AG04450 (cell line): ENCODE results near the gene CST11. TPM values are rescaled to one million over a fixed set of nuclear protein-coding genes. Genes with fewer than 3 reads are reported as not detected.

Experiments used
- CTCF ChIA-PET: fragments of 300-600, 350-600 bp; formaldehyde crosslinking; extraction: SDS; loops from one replicate; lab custom pipeline; 2022; ENCODE audit warnings: antibody characterized with exemption, inconsistent platforms; lab: Charles Lee
- POLR2A ChIA-PET: fragments of 350-600 bp; formaldehyde crosslinking; extraction: SDS; loops from one replicate; lab custom pipeline; 2021; ENCODE audit warnings: antibody characterized with exemption, inconsistent platforms; lab: Yijun Ruan, JAX
- DNase-seq: peaks from one replicate; pipeline ENCODE4 v3.0.0-alpha.2; 2011; ENCODE audit warnings: low read depth, low spot score
- H3K27ac ChIP-seq: one replicate; pipeline ENCODE4 v1.5.1; 2012; ENCODE audit warnings: low read depth, low read length, control low read depth
- H3K27me3 ChIP-seq: one replicate; pipeline ENCODE4 v1.6.0; 2012; ENCODE audit warnings: low read length; ENCODE audit not compliant: control insufficient read depth, insufficient read depth
- H3K4me3 ChIP-seq: 2 replicates; pipeline ENCODE4 v1.5.1; 2011; ENCODE audit warnings: mild to moderate bottlenecking, low read depth, low read length, control low read depth
- H3K9me3 ChIP-seq: 2 replicates; pipeline ENCODE4 v1.5.1; 2012; ENCODE audit warnings: low read length; ENCODE audit not compliant: control insufficient read depth, insufficient read depth
- polyA plus RNA-seq: library from polyadenylated mRNA; depleted of rRNA; stranded (reverse); fragments of >200 nt; gene quantifications from 2 replicates; pipeline ENCODE4 v1.2.3, GENCODE V29; 2011
- TF ChIP-seq, protein P1 (sequence below): IDR thresholded peaks from 2 replicates; pipeline ENCODE4 v1.5.1; 2011; ENCODE audit warnings: low read depth, low read length, control low read depth, inconsistent platforms

The CST11 gene
- polyA plus RNA-seq, 1 experiment = not detected

DNA sequence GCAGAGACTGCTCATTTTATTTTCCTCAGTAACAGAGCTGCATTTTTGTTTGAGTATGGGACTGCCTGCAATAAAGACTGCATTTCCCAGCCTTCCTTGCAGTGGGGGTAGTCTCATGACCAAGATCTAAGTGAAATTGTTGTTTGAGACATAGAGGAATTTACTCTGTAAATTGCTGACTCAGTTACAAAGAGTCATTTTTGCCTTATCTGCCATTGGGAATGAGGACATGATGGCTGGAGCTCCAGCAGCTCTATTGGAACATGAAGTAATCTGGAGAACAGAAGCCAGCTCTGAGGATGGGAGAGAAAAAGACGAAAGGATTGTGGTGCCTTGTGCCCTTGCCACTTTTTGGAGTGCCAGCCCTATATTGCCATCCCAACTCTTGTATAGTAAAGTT is 2.1 kb upstream of the CST11 start:
- CTCF ChIA-PET = interaction anchor here (1.0 kb wide), 1 partner anchor 13 kb away, joined by 4 read pairs; no protein-coding TSS in a partner anchor
- no peaks in the 10 kb centered on the region for H3K27me3 ChIP-seq
- TF ChIP-seq, protein P1, sequence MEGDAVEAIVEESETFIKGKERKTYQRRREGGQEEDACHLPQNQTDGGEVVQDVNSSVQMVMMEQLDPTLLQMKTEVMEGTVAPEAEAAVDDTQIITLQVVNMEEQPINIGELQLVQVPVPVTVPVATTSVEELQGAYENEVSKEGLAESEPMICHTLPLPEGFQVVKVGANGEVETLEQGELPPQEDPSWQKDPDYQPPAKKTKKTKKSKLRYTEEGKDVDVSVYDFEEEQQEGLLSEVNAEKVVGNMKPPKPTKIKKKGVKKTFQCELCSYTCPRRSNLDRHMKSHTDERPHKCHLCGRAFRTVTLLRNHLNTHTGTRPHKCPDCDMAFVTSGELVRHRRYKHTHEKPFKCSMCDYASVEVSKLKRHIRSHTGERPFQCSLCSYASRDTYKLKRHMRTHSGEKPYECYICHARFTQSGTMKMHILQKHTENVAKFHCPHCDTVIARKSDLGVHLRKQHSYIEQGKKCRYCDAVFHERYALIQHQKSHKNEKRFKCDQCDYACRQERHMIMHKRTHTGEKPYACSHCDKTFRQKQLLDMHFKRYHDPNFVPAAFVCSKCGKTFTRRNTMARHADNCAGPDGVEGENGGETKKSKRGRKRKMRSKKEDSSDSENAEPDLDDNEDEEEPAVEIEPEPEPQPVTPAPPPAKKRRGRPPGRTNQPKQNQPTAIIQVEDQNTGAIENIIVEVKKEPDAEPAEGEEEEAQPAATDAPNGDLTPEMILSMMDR = no peak
- H3K27ac ChIP-seq = no peak overlapping the region
- H3K9me3 ChIP-seq = no peaks in the 10 kb centered on the region; the same call in 1 of the 2 replicates
- POLR2A ChIA-PET = no interaction called here
- no peak for DNase-seq
- H3K4me3 ChIP-seq = no peak overlapping the region

DNA sequence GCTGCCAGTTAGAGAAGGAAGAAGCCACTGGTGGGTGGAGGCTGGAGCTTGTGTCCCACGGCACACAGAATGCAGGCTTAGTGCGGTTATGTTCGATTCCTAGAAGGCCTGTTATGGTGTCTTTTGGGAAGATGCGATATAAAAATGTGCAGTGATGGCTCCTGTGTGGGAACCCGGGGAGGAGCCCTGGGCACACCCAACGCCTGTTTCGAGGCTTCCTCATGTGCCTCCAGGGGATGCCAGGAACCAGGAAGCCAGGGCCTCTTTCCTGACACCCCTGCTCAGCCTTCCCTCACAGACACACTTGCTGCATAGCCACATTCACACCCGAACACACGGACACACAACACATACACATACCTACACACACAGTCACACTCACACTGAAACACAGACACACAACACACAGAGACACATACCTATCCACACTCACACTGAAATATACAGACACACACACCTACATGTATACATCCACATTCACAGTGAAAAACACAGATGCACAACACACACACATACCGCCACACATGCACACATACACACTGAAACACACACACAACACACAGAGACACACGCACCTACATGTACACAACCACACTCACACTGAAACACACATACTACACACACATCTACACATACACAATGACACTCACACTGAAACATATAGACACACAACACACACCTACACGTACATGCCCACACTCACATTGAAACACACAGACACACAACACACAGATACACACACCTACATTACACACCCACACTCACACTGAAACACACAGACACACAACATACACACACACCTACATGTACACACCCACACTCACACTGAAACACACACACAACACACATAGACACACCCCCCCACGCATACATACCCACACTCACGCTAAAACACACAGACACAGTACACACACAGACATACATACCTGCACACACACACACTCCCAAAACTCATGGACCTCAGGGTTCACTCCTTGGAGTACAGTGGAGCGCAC is 1.2 kb upstream of the CST11 start:
- ChIA-PET CTCF (interaction anchor here (1.0 kb wide), 1 partner anchor 12 kb away, joined by 4 read pairs; no protein-coding TSS in a partner anchor), POLR2A (no interaction called here)
- no peaks in the 10 kb centered on the region; the same call in 1 of the 2 replicates for H3K9me3 ChIP-seq
- no peak overlapping the region for H3K27ac ChIP-seq
- TF ChIP-seq, protein P1 = no peak
- DNase-seq = no peak
- H3K27me3 ChIP-seq = no peaks in the 10 kb centered on the region
- no peak overlapping the region for H3K4me3 ChIP-seq

DNA sequence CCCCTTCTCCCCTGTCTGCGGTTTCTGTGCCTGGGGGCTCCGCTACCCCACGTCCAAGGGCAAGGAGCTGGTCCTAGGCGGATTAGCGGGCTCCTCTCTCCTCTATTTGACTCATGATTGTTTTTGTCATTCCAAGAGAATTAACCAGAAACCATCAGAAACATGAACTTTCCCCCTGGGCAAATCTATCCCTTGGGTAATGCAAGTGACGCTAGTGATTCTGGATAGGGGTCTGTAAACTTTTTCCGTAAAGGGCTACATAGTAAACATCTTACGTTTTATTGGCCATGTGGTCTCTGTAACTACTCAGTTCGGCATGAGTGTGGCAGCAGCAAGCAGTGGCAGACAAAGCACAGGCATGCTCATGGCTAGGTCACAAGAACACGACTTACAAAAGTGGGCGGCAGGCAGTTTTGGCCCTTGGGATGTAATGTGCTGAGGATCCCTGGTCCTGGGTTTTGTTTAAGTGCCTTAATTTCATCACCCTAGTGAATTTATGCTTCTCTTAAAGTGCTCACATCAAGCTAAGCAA is 654 bp downstream of the CST11 start:
- Histone ChIP-seq H3K27ac (no peak overlapping the region), H3K27me3 (no peaks in the 10 kb centered on the region), H3K9me3 (no peaks in the 10 kb centered on the region; the same call in 1 of the 2 replicates), H3K4me3 (no peak overlapping the region)
- ChIA-PET POLR2A (no interaction called here), CTCF (interaction anchor here (0.6 kb wide), 1 partner anchor 16 kb away, joined by 3 read pairs; no protein-coding TSS in a partner anchor)
- TF ChIP-seq, protein P1 = no peak
- DNase-seq = no peak

DNA sequence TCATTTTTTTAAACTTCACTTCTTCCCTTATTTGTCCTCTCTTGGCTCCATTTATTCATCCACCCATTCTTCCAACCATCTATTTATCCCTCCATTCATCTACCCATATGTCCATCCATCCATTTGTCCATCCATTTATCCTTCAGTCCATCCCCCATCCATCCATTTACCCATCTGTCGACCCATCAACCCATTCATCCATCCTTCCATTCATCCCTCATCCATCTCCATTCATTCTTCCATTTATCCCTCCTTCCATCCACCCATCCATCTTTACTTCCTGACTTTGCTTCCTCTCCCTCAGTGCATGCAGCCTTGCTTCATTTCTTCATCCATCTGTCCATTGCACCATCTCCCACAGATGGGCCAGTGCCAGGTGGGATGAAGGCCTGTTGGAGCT is 1.8 kb downstream of the CST11 start:
- ChIA-PET CTCF (interaction anchor here (0.6 kb wide), 1 partner anchor 9 kb away, joined by 4 read pairs; no protein-coding TSS in a partner anchor), POLR2A (no interaction called here)
- Histone ChIP-seq H3K27me3 (no peaks in the 10 kb centered on the region), H3K4me3 (no peak overlapping the region), H3K9me3 (no peaks in the 10 kb centered on the region; the same call in 1 of the 2 replicates), H3K27ac (no peak overlapping the region)
- TF ChIP-seq, protein P1 = no peak
- no peak for DNase-seq
